H1 (cell line): ENCODE measurements around the gene ZDHHC11. TPM values are rescaled to one million over a fixed set of nuclear protein-coding genes. Genes with fewer than 3 reads are reported as not detected.
"Not testable (repeated sequence)": the region's sequence is repeated elsewhere in the genome, so short reads cannot be mapped to it uniquely, and the experiment has no call there.

ENCODE experiments used
- CTCF ChIA-PET: fragments of 300-600 bp; sonication (Branson Sonifier 250); formaldehyde crosslinking; loops from one replicate; lab custom pipeline; 2021; ENCODE audit not compliant: partially characterized antibody; lab: Charles Lee
- POLR2A ChIA-PET: fragments of 300-600 bp; sonication (Branson Sonifier 250); formaldehyde crosslinking; loops from one replicate; lab custom pipeline; 2021; ENCODE audit warnings: inconsistent platforms; ENCODE audit not compliant: partially characterized antibody; lab: Charles Lee
- DNase-seq, 2 experiments: peaks; one replicate each; pipeline versions ENCODE4 v3.0.0 to v3.0.0-alpha.2; 2010 to 2022; ENCODE audit warnings: low spot score in 2 of 2, low read depth in 1 of 2, mixed read lengths in 1 of 2
- FAIRE-seq: peaks from 2 replicates; lab custom pipeline; 2011; peaks lifted over from hg19 to GRCh38; lab: Jason Lieb, UNC
- H2AFZ ChIP-seq: 2 replicates; pipeline ENCODE4 v1.8.1; 2012; ENCODE audit warnings: low read length, inconsistent platforms
- H2AK5ac ChIP-seq: 2 replicates; pipeline ENCODE4 v1.6.1; 2013; ENCODE audit warnings: low read depth, low read length
- H2BK120ac ChIP-seq: replicated peaks from 2 replicates; pipeline ENCODE3; 2013; ENCODE audit warnings: low read depth, low read length, inconsistent platforms
- H2BK12ac ChIP-seq: 2 replicates; pipeline ENCODE4 v1.6.1; 2013; ENCODE audit warnings: low read depth, low read length
- H2BK15ac ChIP-seq: 2 replicates; pipeline ENCODE4 v1.6.1; 2013; ENCODE audit warnings: low read length
- H2BK20ac ChIP-seq: 2 replicates; pipeline ENCODE4 v1.6.1; 2013; ENCODE audit warnings: low read length
- H2BK5ac ChIP-seq: 2 replicates; pipeline ENCODE4 v1.6.1; 2013; ENCODE audit warnings: low read depth, low read length
- H3K14ac ChIP-seq: 2 replicates; pipeline ENCODE4 v1.6.1; 2013; ENCODE audit warnings: inconsistent platforms; ENCODE audit not compliant: insufficient read length
- H3K18ac ChIP-seq: 2 replicates; pipeline ENCODE4 v1.6.1; 2013; ENCODE audit warnings: low read length; ENCODE audit errors: extremely low read depth
- H3K23ac ChIP-seq: 2 replicates; pipeline ENCODE4 v1.6.1; 2013; ENCODE audit warnings: inconsistent platforms; ENCODE audit not compliant: insufficient read length
- H3K23me2 ChIP-seq: 2 replicates; pipeline ENCODE4 v1.6.1; 2013; ENCODE audit warnings: low read depth, low read length
- H3K27ac ChIP-seq: 2 replicates; pipeline ENCODE4 v1.6.1; 2011; ENCODE audit warnings: low read depth, low read length, inconsistent platforms
- H3K27me3 ChIP-seq, 4 experiments: replicated peaks in 1 of 4; 1 replicate in 1 of 4; 2 replicates in 3 of 4; pipeline versions ENCODE4 v1.6.1 to v1.8.1; 2011 to 2013; ENCODE audit warnings: low read length in 3 of 4, mild to moderate bottlenecking in 3 of 4, inconsistent platforms in 2 of 4, mixed read lengths in 2 of 4, moderate library complexity in 1 of 4; ENCODE audit not compliant: control insufficient read depth in 3 of 4, insufficient read depth in 3 of 4; ENCODE audit errors: extremely low read depth in 1 of 4
- H3K36me3 ChIP-seq, 4 experiments: 2 replicates each; pipeline versions ENCODE4 v1.6.1 to v1.8.1; 2011 to 2013; ENCODE audit warnings: mild to moderate bottlenecking in 4 of 4, low read length in 3 of 4, moderate library complexity in 2 of 4, control low read depth in 1 of 4, inconsistent platforms in 1 of 4; ENCODE audit not compliant: insufficient read depth in 4 of 4, control insufficient read depth in 2 of 4
- H3K4ac ChIP-seq: replicated peaks from 2 replicates; pipeline ENCODE3; 2013; ENCODE audit warnings: low read length, low read depth, mixed read lengths, inconsistent platforms; ENCODE audit not compliant: insufficient read length
- H3K4me1 ChIP-seq, 4 experiments: replicated peaks in 1 of 4; 1 replicate in 1 of 4; 2 replicates in 3 of 4; pipeline versions ENCODE4 v1.6.1 to v1.8.1; 2011 to 2013; ENCODE audit warnings: low read length in 3 of 4, inconsistent platforms in 2 of 4, mixed read lengths in 1 of 4; ENCODE audit not compliant: insufficient read depth in 4 of 4, control insufficient read depth in 3 of 4
- H3K4me2 ChIP-seq, 2 experiments: 2 replicates each; pipeline versions ENCODE4 v1.6.1 to v1.8.1; 2011 to 2013; ENCODE audit warnings: low read depth in 2 of 2, low read length in 2 of 2, control low read depth in 1 of 2, inconsistent platforms in 1 of 2, mild to moderate bottlenecking in 1 of 2; ENCODE audit not compliant: insufficient read depth in 1 of 2
- H3K4me3 ChIP-seq, 4 experiments: fragments of 200-600, 300-600 bp in 1 of 4; sonication (generic), shearing (Covaris generic), sonication (Bioruptor Twin) in 1 of 4; 2 replicates each; pipeline versions ENCODE4 v1.5.1 to v1.8.1; 2011 to 2016; ENCODE audit warnings: low read length in 4 of 4, low read depth in 3 of 4, control low read depth in 2 of 4, inconsistent platforms in 2 of 4, mild to moderate bottlenecking in 2 of 4, mixed read lengths in 1 of 4, moderate library complexity in 1 of 4; ENCODE audit not compliant: insufficient read depth in 2 of 4; ENCODE audit errors: extremely low read depth in 1 of 4
- H3K56ac ChIP-seq: replicated peaks from 2 replicates; pipeline ENCODE3; 2013; ENCODE audit warnings: low read depth, mild to moderate bottlenecking, mixed read lengths, low read length, inconsistent platforms; ENCODE audit not compliant: insufficient read length
- H3K79me1 ChIP-seq: 2 replicates; pipeline ENCODE4 v1.6.1; 2013; ENCODE audit warnings: low read depth, low read length, control low read depth
- H3K79me2 ChIP-seq, 2 experiments: 2 replicates each; pipeline versions ENCODE4 v1.6.1 to v1.8.1; 2012 to 2013; ENCODE audit warnings: low read length in 2 of 2, mild to moderate bottlenecking in 2 of 2, inconsistent platforms in 1 of 2; ENCODE audit not compliant: insufficient read depth in 2 of 2, control insufficient read depth in 1 of 2
- H3K9ac ChIP-seq, 4 experiments: replicated peaks in 1 of 4; 1 replicate in 1 of 4; 2 replicates in 3 of 4; pipeline versions ENCODE4 v1.6.1 to v1.8.1; 2011 to 2013; ENCODE audit warnings: low read depth in 3 of 4, low read length in 3 of 4, control low read depth in 2 of 4, mild to moderate bottlenecking in 2 of 4, moderate library complexity in 2 of 4, inconsistent platforms in 1 of 4; ENCODE audit errors: extremely low read depth in 1 of 4
- H3K9me3 ChIP-seq, 2 experiments: 2 replicates each; pipeline versions ENCODE4 v1.6.1 to v1.8.1; 2012 to 2013; ENCODE audit warnings: mild to moderate bottlenecking in 2 of 2, moderate library complexity in 2 of 2, control low read depth in 1 of 2, inconsistent platforms in 1 of 2, low read depth in 1 of 2, low read length in 1 of 2, mixed read lengths in 1 of 2; ENCODE audit not compliant: insufficient read depth in 2 of 2
- H4K20me1 ChIP-seq, 2 experiments: replicated peaks in 1 of 2; 2 replicates each; pipeline versions ENCODE3 to v1.8.1; 2011 to 2013; ENCODE audit warnings: inconsistent platforms in 2 of 2, low read length in 2 of 2, mild to moderate bottlenecking in 1 of 2; ENCODE audit not compliant: insufficient read depth in 2 of 2, control insufficient read depth in 1 of 2
- H4K5ac ChIP-seq: 2 replicates; pipeline ENCODE4 v1.6.1; 2013; ENCODE audit warnings: low read length, low read depth, mixed read lengths, inconsistent platforms; ENCODE audit not compliant: insufficient read length
- H4K8ac ChIP-seq: 2 replicates; pipeline ENCODE4 v1.8.0; 2013; ENCODE audit warnings: mild to moderate bottlenecking, moderate library complexity, low read length, inconsistent platforms; ENCODE audit not compliant: insufficient read depth; ENCODE audit errors: extremely low read depth
- H4K91ac ChIP-seq: replicated peaks from 2 replicates; pipeline ENCODE3; 2013; ENCODE audit warnings: low read length, mixed read lengths, inconsistent platforms; ENCODE audit not compliant: insufficient read length
- WGBS, 2 experiments: shearing (Covaris generic) in 1 of 2; methylation state at CpG; one replicate each; pipeline versions ENCODE4 v1.1.6 to v1.1.7; 2013 to 2015; ENCODE audit warnings: low lambda C conversion rate in 2 of 2, mixed read lengths in 2 of 2, inconsistent platforms in 1 of 2, low coverage in 1 of 2, missing lambda C conversion rate in 1 of 2; ENCODE audit not compliant: insufficient replicate concordance in 2 of 2, insufficient coverage in 1 of 2, insufficient read length in 1 of 2; ENCODE audit errors: extremely low coverage in 1 of 2, missing lambda C conversion rate in 1 of 2; 5-methylcytosine and 5-hydroxymethylcytosine counted together
- polyA plus RNA-seq, 7 experiments: library from polyadenylated mRNA; depleted of rRNA in 3 of 7; stranded (reverse) in 5 of 7; unstranded in 2 of 7; fragments of >200 nt in 5 of 7; fragments of 200-250 nt in 2 of 7; gene quantifications; 1 replicate in 5 of 7; 2 replicates in 1 of 7; 4 replicates in 1 of 7; pipeline versions ENCODE4 v1.2.1 to v1.2.3, GENCODE V29; 2011 to 2013; ENCODE audit warnings: missing spikeins in 2 of 7, mixed read lengths in 2 of 7
- total RNA-seq: library from RNA; stranded (reverse); fragmentation: NEBNext Ultra II Directional; extraction: Animal tissue kit (Norgen Biotek cat#: 25700); gene quantifications from 2 replicates; pipeline ENCODE4 v1.2.1, GENCODE V29; 2021

ZDHHC11 gene
- total and polyA plus RNA-seq, 2 of the 8 experiments (the other 6 are each of a cell fraction or from before 2014, with no cell fraction given), result 4.7 to 16.6 TPM

DNA sequence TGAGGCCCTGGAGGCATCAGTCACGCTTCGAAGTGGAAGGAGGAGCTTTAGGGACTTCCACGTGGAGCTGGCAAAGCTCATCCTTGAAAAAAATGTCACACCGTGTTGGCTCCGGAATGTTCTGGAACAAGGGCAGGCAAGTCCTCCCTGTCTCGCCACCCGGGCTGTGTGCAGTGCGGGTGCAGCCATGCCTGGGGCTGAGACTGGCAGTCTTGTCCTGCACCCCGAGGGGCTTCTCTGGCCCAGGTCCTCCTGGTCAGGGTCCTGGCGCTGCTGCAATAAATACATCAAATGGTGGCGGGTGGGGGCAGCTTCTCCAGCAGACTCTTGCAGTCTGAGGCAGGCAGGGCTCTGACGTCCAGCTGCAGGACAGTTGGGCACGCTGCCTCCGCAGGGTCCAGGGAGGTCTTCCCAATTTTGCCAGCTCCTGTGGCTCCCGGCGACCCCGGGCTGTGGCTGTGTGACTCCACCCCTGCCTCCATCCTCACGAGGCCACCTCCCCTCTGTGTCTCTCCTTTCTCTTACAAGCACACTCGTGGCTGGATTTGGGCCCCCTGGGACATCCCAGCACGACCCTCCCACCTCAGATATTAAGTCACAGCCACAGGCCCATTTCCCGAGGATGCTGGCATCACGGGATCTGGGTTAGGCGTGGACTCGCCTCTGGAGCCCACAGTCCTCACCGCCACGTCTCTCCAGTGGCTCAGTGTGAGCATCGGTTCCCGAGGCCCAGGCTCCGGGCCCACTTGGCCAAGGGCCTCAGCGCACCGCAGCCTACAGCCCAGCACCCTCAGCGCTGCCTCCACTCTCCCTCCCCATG lies 8.2 kb downstream of the ZDHHC11 start:
- H2BK15ac ChIP-seq, H4K91ac ChIP-seq, H3K23ac ChIP-seq, H4K20me1 ChIP-seq, H3K56ac ChIP-seq, H4K5ac ChIP-seq, H3K9me3 ChIP-seq, H3K18ac ChIP-seq, H2BK5ac ChIP-seq, H3K14ac ChIP-seq, H3K9ac ChIP-seq, H3K79me1 ChIP-seq, H2AK5ac ChIP-seq, H2BK120ac ChIP-seq, FAIRE-seq, H3K27ac ChIP-seq, H3K4me1 ChIP-seq, H4K8ac ChIP-seq, H3K27me3 ChIP-seq, H3K23me2 ChIP-seq, H2BK20ac ChIP-seq, H2BK12ac ChIP-seq, DNase-seq, H3K36me3 ChIP-seq, H3K4me3 ChIP-seq, H3K4ac ChIP-seq, H2AFZ ChIP-seq, H3K79me2 ChIP-seq, H3K4me2 ChIP-seq, CTCF ChIA-PET: not testable (repeated sequence)
- POLR2A ChIA-PET, result interaction anchor here (1.2 kb wide), 1 partner anchor 20 kb away, joined by 3 read pairs; no protein-coding TSS in a partner anchor
- 85% methylated on average over 29 of the region's 32 CpGs; no CpG with 5 or more reads in 1 of the 2 experiments for WGBS, 2 experiments
